GM20431 (cell line): Measurements from ENCODE around the gene SLC27A4.

ENCODE experiments used
- in situ Hi-C: fragments of 300-500 bp; cut with MseI, MboI; formaldehyde crosslinking; loops from one replicate; pipeline ENCODE4 v1.15.0; 2020; ENCODE audit warnings: low sequenced_read_pairs; ENCODE audit not compliant: unreplicated experiment

The SLC27A4 gene

GRCh38 chr9:128409978-128410377 lies 69.7 kb downstream of the SLC27A4 start:
- in situ Hi-C loops = no loop called here
